ENCODE measurements around the gene SLC10A6.

The SLC10A6 gene

GRCh38 chr4:86848732-86849619 lies at the start of gene SLC10A6:
SLC10A6 (minus strand) TSS chr4:86849384; CDS start chr4:86849115, 269 bp downstream.
- H3K9ac ChIP-seq (ENCODE audit: insufficient read length) = no peak within 1 kb of the TSS
- no peak for DNase-seq (ENCODE audit: low read depth, low spot score)
- no peaks in the 10 kb centered on the region for H3K9me3 ChIP-seq (ENCODE audit: low read depth, low read length)
- H3K36me3 ChIP-seq (ENCODE audit: insufficient read depth, low read length) = no peaks in the 10 kb centered on the region
- no peak within 1 kb of the TSS for H3K27ac ChIP-seq
- peak within 1 kb of the TSS; percentile 39; the same call in 1 of the 2 replicates for H3K4me3 ChIP-seq
- TF ChIP-seq POLR2AphosphoS5 (IDR thresholded peaks at IDR 0.05; ENCODE audit: borderline replicate concordance, low read depth, low read length) = no peak
- TF ChIP-seq FOXP2 (optimal IDR thresholded peaks at IDR 0.05; ENCODE audit: control extremely low read depth, extremely low read length, insufficient read depth) = no peak
- no peak for TF ChIP-seq EZH2 (IDR thresholded peaks at IDR 0.05)

GRCh38 chr4:86898562-86898961 lies 49.4 kb upstream of the SLC10A6 start:
- no peak for DNase-seq (ENCODE audit: low read depth, low spot score)
- H3K9me3 ChIP-seq (ENCODE audit: low read depth, low read length) = no peaks in the 10 kb centered on the region
- H3K9ac ChIP-seq (ENCODE audit: insufficient read length) = no peak overlapping the region
- no peaks in the 10 kb centered on the region for H3K36me3 ChIP-seq (ENCODE audit: insufficient read depth, low read length)
- H3K27ac ChIP-seq = no peak overlapping the region
- H3K4me3 ChIP-seq = no peak overlapping the region
- TF ChIP-seq FOXP2 (optimal IDR thresholded peaks at IDR 0.05; ENCODE audit: control extremely low read depth, extremely low read length, insufficient read depth) = no peak
- TF ChIP-seq EZH2 (IDR thresholded peaks at IDR 0.05) = no peak
- TF ChIP-seq POLR2AphosphoS5 (IDR thresholded peaks at IDR 0.05; ENCODE audit: borderline replicate concordance, low read depth, low read length) = no peak

GRCh38 chr4:86896596-86896995 lies 47.4 kb upstream of the SLC10A6 start:
- Histone ChIP-seq H3K9ac (ENCODE audit: insufficient read length) (peak overlapping the region; percentile 0), H3K27ac (peak overlapping the region; percentile 79), H3K9me3 (ENCODE audit: low read depth, low read length) (no peaks in the 10 kb centered on the region), H3K36me3 (ENCODE audit: insufficient read depth, low read length) (no peaks in the 10 kb centered on the region), H3K4me3 (peak overlapping the region; percentile 16; the same call in 1 of the 2 replicates)
- no peak for DNase-seq (ENCODE audit: low read depth, low spot score)
- no peak for TF ChIP-seq POLR2AphosphoS5 (IDR thresholded peaks at IDR 0.05; ENCODE audit: borderline replicate concordance, low read depth, low read length)
- TF ChIP-seq FOXP2 (optimal IDR thresholded peaks at IDR 0.05; ENCODE audit: control extremely low read depth, extremely low read length, insufficient read depth) = no peak

GRCh38 chr4:86895692-86896488 lies 46.7 kb upstream of the SLC10A6 start:
- DNase-seq (ENCODE audit: low read depth, low spot score) = peak; percentile 86
- no peak for TF ChIP-seq EZH2 (IDR thresholded peaks at IDR 0.05)
- TF ChIP-seq FOXP2 (optimal IDR thresholded peaks at IDR 0.05; ENCODE audit: control extremely low read depth, extremely low read length, insufficient read depth) = no peak
- TF ChIP-seq POLR2AphosphoS5 (IDR thresholded peaks at IDR 0.05; ENCODE audit: borderline replicate concordance, low read depth, low read length) = no peak
- Histone ChIP-seq H3K36me3 (ENCODE audit: insufficient read depth, low read length) (no peaks in the 10 kb centered on the region), H3K9me3 (ENCODE audit: low read depth, low read length) (no peaks in the 10 kb centered on the region), H3K9ac (ENCODE audit: insufficient read length) (peak overlapping the region; percentile 30), H3K27ac (peak overlapping the region; percentile 79), H3K4me3 (peak overlapping the region; percentile 16; the same call in 1 of the 2 replicates)

GRCh38 chr4:86894455-86894854 lies 45.3 kb upstream of the SLC10A6 start:
- H3K27ac ChIP-seq = peak overlapping the region; percentile 79
- DNase-seq (ENCODE audit: low read depth, low spot score) = no peak
- TF ChIP-seq FOXP2 (optimal IDR thresholded peaks at IDR 0.05; ENCODE audit: control extremely low read depth, extremely low read length, insufficient read depth) = no peak
- TF ChIP-seq POLR2AphosphoS5 (IDR thresholded peaks at IDR 0.05; ENCODE audit: borderline replicate concordance, low read depth, low read length) = no peak
- no peak for TF ChIP-seq EZH2 (IDR thresholded peaks at IDR 0.05)
- peak overlapping the region; percentile 1 for H3K9ac ChIP-seq (ENCODE audit: insufficient read length)
- no peaks in the 10 kb centered on the region for H3K36me3 ChIP-seq (ENCODE audit: insufficient read depth, low read length)
- no peak overlapping the region for H3K4me3 ChIP-seq
- no peaks in the 10 kb centered on the region for H3K9me3 ChIP-seq (ENCODE audit: low read depth, low read length)

GRCh38 chr4:86893136-86893535 lies 44.0 kb upstream of the SLC10A6 start:
- Histone ChIP-seq H3K4me3 (peak overlapping the region; percentile 85; the same call in 1 of the 2 replicates), H3K36me3 (ENCODE audit: insufficient read depth, low read length) (no peaks in the 10 kb centered on the region), H3K27ac (peak overlapping the region; percentile 95), H3K9ac (ENCODE audit: insufficient read length) (peak overlapping the region; percentile 91), H3K9me3 (ENCODE audit: low read depth, low read length) (no peaks in the 10 kb centered on the region)
- TF ChIP-seq POLR2AphosphoS5 (IDR thresholded peaks at IDR 0.05; ENCODE audit: borderline replicate concordance, low read depth, low read length) (no peak), FOXP2 (optimal IDR thresholded peaks at IDR 0.05; ENCODE audit: control extremely low read depth, extremely low read length, insufficient read depth) (no peak), EZH2 (IDR thresholded peaks at IDR 0.05) (no peak)
- no peak for DNase-seq (ENCODE audit: low read depth, low spot score)

GRCh38 chr4:86892636-86892960 lies 43.4 kb upstream of the SLC10A6 start:
- TF ChIP-seq EZH2 (IDR thresholded peaks at IDR 0.05) (no peak), FOXP2 (optimal IDR thresholded peaks at IDR 0.05; ENCODE audit: control extremely low read depth, extremely low read length, insufficient read depth) (no peak), POLR2AphosphoS5 (IDR thresholded peaks at IDR 0.05; ENCODE audit: borderline replicate concordance, low read depth, low read length) (no peak)
- H3K9me3 ChIP-seq (ENCODE audit: low read depth, low read length) = no peaks in the 10 kb centered on the region
- peak overlapping the region; percentile 85 for H3K4me3 ChIP-seq
- peak overlapping the region; percentile 91 for H3K9ac ChIP-seq (ENCODE audit: insufficient read length)
- no peak for DNase-seq (ENCODE audit: low read depth, low spot score)
- no peaks in the 10 kb centered on the region for H3K36me3 ChIP-seq (ENCODE audit: insufficient read depth, low read length)
- peak overlapping the region; percentile 95 for H3K27ac ChIP-seq
